ENCODE data around the gene UEVLD.

Gene UEVLD

GRCh38 chr11:18495271-18495670 is 93.3 kb downstream of the UEVLD start:
- DNase-seq = no peak

GRCh38 chr11:18493310-18493709 is 95.2 kb downstream of the UEVLD start:
- no peak for DNase-seq

GRCh38 chr11:18492888-18493287 is 95.6 kb downstream of the UEVLD start:
- no peak for DNase-seq

- DNase-seq = no peak
These were observed 96.6 kb downstream of the UEVLD start for GRCh38 chr11:18491924-18492323.

- DNase-seq = no peak
These were observed 97.6 kb downstream of the UEVLD start for GRCh38 chr11:18490736-18491485.

- no peak for DNase-seq
These were observed 98.2 kb downstream of the UEVLD start for GRCh38 chr11:18490319-18490718.

GRCh38 chr11:18485913-18486528 is 102.5 kb downstream of the UEVLD start:
- no peak for DNase-seq
